ENCODE results near the gene DDTL. TPM values are rescaled to one million over a fixed set of nuclear protein-coding genes. Genes with fewer than 3 reads are reported as not detected.
"Not testable (repeated sequence)": the region's sequence is repeated elsewhere in the genome, so short reads cannot be mapped to it uniquely, and the experiment has no call there.

Gene DDTL
- total RNA-seq = not detected in 2 replicates
- long read RNA-seq = 0 reads

DNA sequence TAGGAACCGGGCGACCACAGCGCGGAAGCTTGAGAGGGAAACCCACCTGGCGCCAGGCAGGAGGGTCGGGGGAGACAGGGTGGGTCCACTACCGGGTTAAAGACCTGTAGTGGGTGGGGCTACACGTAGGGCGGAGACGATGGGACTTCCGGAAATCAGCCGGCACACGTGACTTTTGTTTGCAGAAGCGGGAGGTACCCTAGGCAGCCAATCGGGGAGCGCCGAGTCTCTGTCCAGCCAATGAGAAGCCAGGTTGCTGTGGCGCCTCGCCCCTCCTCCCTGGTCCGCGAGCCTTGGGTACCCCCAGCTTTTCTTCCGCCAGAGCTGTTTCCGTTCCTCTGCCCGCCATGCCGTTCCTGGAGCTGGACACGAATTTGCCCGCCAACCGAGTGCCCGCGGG, at the start of gene DDTL:
DDTL (plus strand) TSS at position 321 of the 400 bp plus-strand sequence; CDS start at position 348, 27 bp downstream.
- H3K36me3 Mint-ChIP-seq (ENCODE audit: low read depth) = peaks cover 14% of the 10 kb centered on the region
- not testable (repeated sequence) for H3K4me3 Mint-ChIP-seq; DNase-seq (ENCODE audit: low read depth, low spot score); H3K27ac Mint-ChIP-seq (ENCODE audit: unreplicated experiment); H3K9me3 Mint-ChIP-seq; H3K27me3 Mint-ChIP-seq (ENCODE audit: low read depth); H3K4me1 Mint-ChIP-seq

GRCh38 chr22:23920267-23920611, 46.4 kb upstream of the DDTL start:
- H3K4me3 Mint-ChIP-seq; H3K27me3 Mint-ChIP-seq (ENCODE audit: low read depth); H3K9me3 Mint-ChIP-seq; H3K27ac Mint-ChIP-seq (ENCODE audit: unreplicated experiment); DNase-seq (ENCODE audit: low read depth, low spot score); H3K4me1 Mint-ChIP-seq: not testable (repeated sequence)
- H3K36me3 Mint-ChIP-seq (ENCODE audit: low read depth) = peaks cover 26% of the 10 kb centered on the region

DNA sequence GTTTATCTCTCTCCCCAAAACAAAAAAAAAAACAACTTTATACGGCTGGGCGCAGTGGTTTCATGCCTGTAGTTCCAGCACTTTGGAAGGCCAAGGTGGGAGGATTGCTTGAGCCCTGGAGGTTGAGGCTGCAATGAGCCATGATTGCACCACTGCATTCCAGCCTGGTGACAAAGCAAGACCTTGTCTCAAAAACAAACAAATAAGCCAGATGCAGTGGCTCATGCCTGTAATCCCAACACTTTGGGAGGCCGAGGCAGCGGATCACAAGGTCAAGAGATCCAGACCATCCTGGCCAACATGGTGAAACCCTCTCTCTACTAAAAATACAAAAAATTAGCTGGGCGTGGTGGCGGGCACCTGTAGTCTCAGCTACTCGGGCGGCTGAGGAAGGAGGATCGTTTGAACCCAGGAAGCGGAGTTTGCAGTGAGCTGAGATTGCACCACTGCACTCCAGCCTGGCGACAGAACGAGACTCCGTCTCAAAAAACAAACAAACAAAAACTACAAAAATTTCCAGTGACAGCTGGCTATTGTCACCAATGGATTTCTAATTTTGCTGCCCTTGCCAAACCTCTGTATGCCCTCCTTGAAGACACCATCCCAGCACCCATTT, 45.0 kb upstream of the DDTL start:
- peak overlapping the region; percentile 57 for H3K27ac Mint-ChIP-seq (ENCODE audit: unreplicated experiment)
- DNase-seq (ENCODE audit: low read depth, low spot score); H3K9me3 Mint-ChIP-seq; H3K4me3 Mint-ChIP-seq; H3K4me1 Mint-ChIP-seq; H3K27me3 Mint-ChIP-seq (ENCODE audit: low read depth): not testable (repeated sequence)
- H3K36me3 Mint-ChIP-seq (ENCODE audit: low read depth) = peaks cover 34% of the 10 kb centered on the region

GRCh38 chr22:23922921-23923320, 43.8 kb upstream of the DDTL start:
- peaks cover 3% of the 10 kb centered on the region for H3K9me3 Mint-ChIP-seq
- no peak overlapping the region for H3K27ac Mint-ChIP-seq (ENCODE audit: unreplicated experiment)
- DNase-seq (ENCODE audit: low read depth, low spot score) = no peak
- no peaks in the 10 kb centered on the region for H3K27me3 Mint-ChIP-seq (ENCODE audit: low read depth)
- H3K36me3 Mint-ChIP-seq (ENCODE audit: low read depth) = peaks cover 43% of the 10 kb centered on the region
- no peaks in the 10 kb centered on the region for H3K4me1 Mint-ChIP-seq
- TF ChIP-seq, protein P1, sequence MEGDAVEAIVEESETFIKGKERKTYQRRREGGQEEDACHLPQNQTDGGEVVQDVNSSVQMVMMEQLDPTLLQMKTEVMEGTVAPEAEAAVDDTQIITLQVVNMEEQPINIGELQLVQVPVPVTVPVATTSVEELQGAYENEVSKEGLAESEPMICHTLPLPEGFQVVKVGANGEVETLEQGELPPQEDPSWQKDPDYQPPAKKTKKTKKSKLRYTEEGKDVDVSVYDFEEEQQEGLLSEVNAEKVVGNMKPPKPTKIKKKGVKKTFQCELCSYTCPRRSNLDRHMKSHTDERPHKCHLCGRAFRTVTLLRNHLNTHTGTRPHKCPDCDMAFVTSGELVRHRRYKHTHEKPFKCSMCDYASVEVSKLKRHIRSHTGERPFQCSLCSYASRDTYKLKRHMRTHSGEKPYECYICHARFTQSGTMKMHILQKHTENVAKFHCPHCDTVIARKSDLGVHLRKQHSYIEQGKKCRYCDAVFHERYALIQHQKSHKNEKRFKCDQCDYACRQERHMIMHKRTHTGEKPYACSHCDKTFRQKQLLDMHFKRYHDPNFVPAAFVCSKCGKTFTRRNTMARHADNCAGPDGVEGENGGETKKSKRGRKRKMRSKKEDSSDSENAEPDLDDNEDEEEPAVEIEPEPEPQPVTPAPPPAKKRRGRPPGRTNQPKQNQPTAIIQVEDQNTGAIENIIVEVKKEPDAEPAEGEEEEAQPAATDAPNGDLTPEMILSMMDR (conservative IDR thresholded peaks at IDR 0.05) = no peak
- H3K4me3 Mint-ChIP-seq = no peak overlapping the region

DNA sequence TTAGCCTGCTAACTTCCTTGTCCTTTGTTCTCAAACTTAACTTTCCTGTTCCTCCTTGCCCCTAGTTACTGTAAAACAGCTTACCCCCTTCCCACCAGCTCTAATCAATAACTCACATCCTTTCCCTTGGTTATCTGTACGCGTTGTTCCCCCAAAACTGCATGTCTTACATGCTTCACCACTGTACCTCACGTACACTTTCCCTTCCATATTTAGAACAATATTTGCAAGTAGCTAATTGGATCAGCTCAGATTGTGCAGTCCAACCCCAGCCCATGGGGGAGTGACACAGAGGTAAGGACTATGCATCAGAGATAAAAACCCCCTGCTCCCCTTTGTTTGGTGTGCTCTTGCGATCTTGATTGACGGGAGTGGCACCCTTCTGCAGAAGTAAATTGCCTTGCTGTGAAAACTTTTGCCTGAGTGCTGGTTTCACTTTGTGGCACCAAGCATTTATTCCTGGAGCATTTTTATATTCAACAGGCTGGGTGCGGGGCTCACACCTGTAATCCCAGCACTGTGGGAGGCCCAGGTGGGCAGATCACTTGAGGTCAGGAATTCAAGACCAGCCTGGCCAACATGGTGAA, 41.6 kb upstream of the DDTL start:
- Mint-ChIP-seq H3K9me3 (peaks cover 3% of the 10 kb centered on the region), H3K4me1 (no peaks in the 10 kb centered on the region), H3K36me3 (ENCODE audit: low read depth) (peaks cover 50% of the 10 kb centered on the region), H3K27me3 (ENCODE audit: low read depth) (no peaks in the 10 kb centered on the region), H3K4me3 (no peak overlapping the region), H3K27ac (ENCODE audit: unreplicated experiment) (no peak overlapping the region)
- TF ChIP-seq, protein P1 (conservative IDR thresholded peaks at IDR 0.05) = no peak
- DNase-seq (ENCODE audit: low read depth, low spot score) = no peak

DNA sequence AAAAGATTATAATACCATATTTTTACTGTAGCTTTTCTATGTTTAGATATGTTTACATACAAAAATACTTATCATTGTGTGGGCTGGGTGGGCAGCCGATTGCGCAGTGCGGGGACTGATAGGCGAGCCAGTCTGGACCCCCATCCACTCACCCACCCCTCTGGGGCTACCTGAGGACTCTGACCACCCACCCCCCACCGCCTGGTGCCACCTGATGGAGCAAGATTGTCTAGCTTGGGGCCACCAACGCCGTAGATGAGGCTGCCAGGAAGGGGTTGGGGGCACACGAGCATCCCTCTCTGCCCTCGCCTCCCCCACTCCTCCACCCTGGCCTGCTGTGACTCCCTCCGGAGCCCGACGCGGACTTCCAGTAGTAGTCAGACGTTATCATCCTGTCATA, 40.1 kb upstream of the DDTL start:
- Mint-ChIP-seq H3K36me3 (ENCODE audit: low read depth) (peaks cover 52% of the 10 kb centered on the region), H3K4me1 (no peaks in the 10 kb centered on the region), H3K27ac (ENCODE audit: unreplicated experiment) (no peak overlapping the region), H3K9me3 (peaks cover 8% of the 10 kb centered on the region), H3K27me3 (ENCODE audit: low read depth) (no peaks in the 10 kb centered on the region), H3K4me3 (no peak overlapping the region)
- TF ChIP-seq, protein P1 (conservative IDR thresholded peaks at IDR 0.05) = no peak
- DNase-seq (ENCODE audit: low read depth, low spot score) = no peak

GRCh38 chr22:23938328-23939016, 28.2 kb upstream of the DDTL start:
- Mint-ChIP-seq H3K27ac (ENCODE audit: unreplicated experiment) (no peak overlapping the region), H3K36me3 (ENCODE audit: low read depth) (no peaks in the 10 kb centered on the region), H3K4me1 (no peaks in the 10 kb centered on the region), H3K27me3 (ENCODE audit: low read depth) (no peaks in the 10 kb centered on the region), H3K9me3 (no peaks in the 10 kb centered on the region), H3K4me3 (no peak overlapping the region)
- TF ChIP-seq, protein P1 (conservative IDR thresholded peaks at IDR 0.05) = no peak
- DNase-seq (ENCODE audit: low read depth, low spot score) = no peak
